GM12878 (cell line): ENCODE measurements around the gene TCTN1. TPM values are rescaled to one million over a fixed set of nuclear protein-coding genes. Genes with fewer than 3 reads are reported as not detected.

Experiments used
- ATAC-seq: fragments of 200-7000 bp; cut with Tn5 transposase; 3 replicates; pipeline ENCODE4 v1.9.1; 2020; ENCODE audit warnings: mild to moderate bottlenecking, moderate library complexity
- BruUV-seq: library from RNA; stranded (reverse); fragments of 400-500 nt; replicated peaks from 2 replicates; lab custom pipeline; 2021; lab: Mats Ljungman, UMichigan
- CTCF ChIA-PET: fragments of 300-600 bp; sonication (Branson Sonifier 250); formaldehyde crosslinking; extraction: SDS; loops from one replicate; lab custom pipeline; 2021; ENCODE audit warnings: inconsistent platforms; lab: Yijun Ruan, JAX
- POLR2A ChIA-PET: fragments of 350-600 bp; formaldehyde crosslinking; extraction: SDS; loops from one replicate; lab custom pipeline; 2021; ENCODE audit warnings: inconsistent platforms; lab: Charles Lee
- RAD21 ChIA-PET: fragments of 300-600 bp; sonication (Branson Sonifier 250); formaldehyde crosslinking; loops from one replicate; lab custom pipeline; 2023; ENCODE audit warnings: antibody characterized with exemption; ENCODE audit not compliant: unreplicated experiment; lab: Charles Lee
- SMC1A ChIA-PET: fragments of 300-600 bp; sonication (Branson Sonifier 250); formaldehyde crosslinking; loops from one replicate; lab custom pipeline; 2023; ENCODE audit not compliant: unreplicated experiment, uncharacterized antibody; lab: Charles Lee
- DNase-seq: peaks from one replicate; pipeline ENCODE4 v3.0.0-alpha.2; 2011; ENCODE audit warnings: low read depth, low spot score
- FAIRE-seq: peaks from 3 replicates; lab custom pipeline; 2011; peaks lifted over from hg19 to GRCh38; lab: Jason Lieb, UNC
- H2AFZ ChIP-seq: 2 replicates; pipeline ENCODE4 v1.6.0; 2011; ENCODE audit warnings: low read depth, low read length, control low read depth; ENCODE audit not compliant: control insufficient read depth
- H3K27ac ChIP-seq: 2 replicates; pipeline ENCODE4 v1.5.1; 2011; ENCODE audit warnings: control low read depth; ENCODE audit not compliant: control insufficient read depth, insufficient read depth
- H3K27me3 ChIP-seq, 2 experiments: replicated peaks in 1 of 2; 2 replicates each; pipeline versions ENCODE4 v1.6.0 to v1.6.1; 2011; ENCODE audit warnings: low read length in 1 of 2; ENCODE audit not compliant: control insufficient read depth in 2 of 2, insufficient read depth in 2 of 2
- H3K36me3 ChIP-seq, 2 experiments: 2 replicates each; pipeline ENCODE4 v1.5.1; 2011; ENCODE audit warnings: low read length in 1 of 2; ENCODE audit not compliant: control insufficient read depth in 2 of 2, insufficient read depth in 2 of 2
- H3K4me1 ChIP-seq: 2 replicates; pipeline ENCODE4 v1.6.1; 2011; ENCODE audit warnings: mild to moderate bottlenecking, low read length, moderate library complexity, mixed read lengths; ENCODE audit not compliant: control insufficient read depth, insufficient read depth
- H3K4me2 ChIP-seq: 2 replicates; pipeline ENCODE4 v1.6.0; 2011; ENCODE audit warnings: control low read depth; ENCODE audit not compliant: control insufficient read depth, insufficient read depth
- H3K4me3 ChIP-seq: fragments of 200-600 bp; sonication (generic); 2 replicates; pipeline ENCODE4 v1.5.1; 2016
- H3K79me2 ChIP-seq: 2 replicates; pipeline ENCODE4 v1.6.0; 2011; ENCODE audit warnings: low read length; ENCODE audit not compliant: control insufficient read depth, insufficient read depth
- H3K9ac ChIP-seq: 2 replicates; pipeline ENCODE4 v1.8.0; 2011; ENCODE audit warnings: low read length, control low read depth, mixed read lengths; ENCODE audit not compliant: control insufficient read depth, insufficient read depth
- H3K9me3 ChIP-seq: replicated peaks from 3 replicates; pipeline ENCODE4 v1.5.1; 2011; ENCODE audit warnings: mild to moderate bottlenecking, low read length; ENCODE audit not compliant: control insufficient read depth, insufficient read depth
- H4K20me1 ChIP-seq: 2 replicates; pipeline ENCODE4 v1.6.0; 2011; ENCODE audit not compliant: control insufficient read depth, insufficient read depth
- EED ChIP-seq: sonication (generic); IDR thresholded peaks from 2 replicates; pipeline ENCODE4 v1.6.1; 2016; ENCODE audit warnings: antibody characterized with exemption, low read depth
- IRF5 ChIP-seq: fragments of 450-650 bp; IDR thresholded peaks from 2 replicates; pipeline ENCODE4 v1.6.1; 2017; ENCODE audit warnings: borderline replicate concordance
- MEF2A ChIP-seq: IDR thresholded peaks from 2 replicates; pipeline ENCODE4 v1.6.1; 2011; ENCODE audit warnings: low read depth, mild to moderate bottlenecking, low read length, moderate library complexity; ENCODE audit not compliant: insufficient read depth
- NR2C1 ChIP-seq: fragments of 450-650 bp; IDR thresholded peaks from 2 replicates; pipeline ENCODE4 v1.6.1; 2017; ENCODE audit warnings: antibody characterized with exemption, mild to moderate bottlenecking, moderate library complexity
- RUNX3 ChIP-seq: IDR thresholded peaks from 2 replicates; pipeline ENCODE4 v1.6.1; 2012; ENCODE audit warnings: low read length, inconsistent platforms
- WGBS: methylation state at CpG from one replicate; pipeline ENCODE4 v1.1.6; 2016; ENCODE audit warnings: low lambda C conversion rate; ENCODE audit not compliant: insufficient replicate concordance, insufficient coverage; ENCODE audit errors: missing lambda C conversion rate; 5-methylcytosine and 5-hydroxymethylcytosine counted together
- in situ Hi-C: fragments of 300-500 bp; cut with MboI; formaldehyde crosslinking; loops from 9 replicates; pipeline ENCODE4 v1.14.3; 2018; ENCODE audit warnings: mixed read lengths
- intact Hi-C: fragments of 100-400 bp; cut with micrococcal nuclease; formaldehyde crosslinking; loops from one replicate; pipeline ENCODE4 v1.14.2; 2022; ENCODE audit not compliant: unreplicated experiment
- polyA plus RNA-seq, 11 experiments: library from polyadenylated mRNA; depleted of rRNA in 4 of 11; unstranded in 6 of 11; stranded (reverse) in 5 of 11; fragments of >200 nt; fragmentation: Nextera tagmentation in 4 of 11; fragmentation: Illumina TruSeq in 1 of 11; extraction: Ambion mirVana in 4 of 11; extraction: Trizol in 1 of 11; gene quantifications; 1 replicate in 1 of 11; 2 replicates in 10 of 11; pipeline versions ENCODE4 v1.2.1 to v1.2.3, GENCODE V29; 2011 to 2016; ENCODE audit warnings: inconsistent platforms in 2 of 11, missing spikeins in 2 of 11, low read depth in 1 of 11
- total RNA-seq, 4 experiments: library from RNA; depleted of rRNA in 3 of 4; stranded (reverse); fragments of >200 nt in 3 of 4; fragmentation: Illumina TruSeq in 1 of 4; extraction: Trizol in 1 of 4; gene quantifications; 2 replicates each; pipeline versions ENCODE4 v1.2.1 to v1.2.3, GENCODE V29; 2013 to 2021

TCTN1 gene
- total and polyA plus RNA-seq, 10 of the 15 experiments (the other 5 are each of a cell fraction or from before 2014, with no cell fraction given), result 8.8 to 23.5 (median 15.3) TPM

- intact Hi-C loops, result no loop called here
- CTCF ChIA-PET, result interaction anchor here (1.0 to 3.5 kb wide), 7 partner anchors 9 to 77 kb away, joined by 3 to 12 read pairs (median 5); partner anchors contain the start of gene TCTN1
- Histone ChIP-seq H3K4me1 (peaks cover 11% of the 10 kb centered on the region), H3K36me3 (no peaks in the 10 kb centered on the region), H2AFZ (peak overlapping the region; percentile 31), H3K9me3 (no peaks in the 10 kb centered on the region), H3K79me2 (no peaks in the 10 kb centered on the region), H3K27ac (peak overlapping the region; percentile 16), H4K20me1 (no peaks in the 10 kb centered on the region), H3K4me2 (peak overlapping the region; percentile 58), H3K9ac (no peak overlapping the region), H3K27me3 (no peaks in the 10 kb centered on the region), H3K4me3 (peak overlapping the region; percentile 23; the same call in 1 of the 2 replicates)
- peak; percentile 23 for FAIRE-seq
- BruUV-seq, result no TSS peak
- in situ Hi-C loops, result no loop called here
- RAD21 ChIA-PET, result interaction anchor here (0.7 to 2.4 kb wide), 9 partner anchors 9 to 225 kb away, joined by 3 to 11 read pairs (median 4); partner anchors contain the start of gene ARPC3
- peak; percentile 40; the same call in 1 of the 2 replicates for TF ChIP-seq MEF2A
- TF ChIP-seq RUNX3, result peak; percentile 23; the same call in 1 of the 2 replicates
- TF ChIP-seq NR2C1, result no peak
- peak; percentile 77 for ATAC-seq
- SMC1A ChIA-PET, result interaction anchor here (0.6 to 11.6 kb wide), 17 partner anchors 6 to 194 kb away, joined by 3 to 103 read pairs (median 3); partner anchors contain the start of genes HVCN1 and TCTN1
- POLR2A ChIA-PET, result interaction anchor here (0.7 to 2.0 kb wide), 10 partner anchors 9 to 103 kb away, joined by 3 to 13 read pairs (median 4); no protein-coding TSS in a partner anchor
- 2% methylated on average over 8 of the region's 8 CpGs for WGBS
- no peak for DNase-seq
Observed at GRCh38 chr12:110627500-110628195, 13.7 kb downstream of the TCTN1 start.

GRCh38 chr12:110635055-110635454 is 21.1 kb downstream of the TCTN1 start:
- ATAC-seq, result 0 out of 3 replicates have a peak, but pooled peaks have one; percentile 7
- peak; percentile 64; the same call in 1 of the 2 replicates for TF ChIP-seq EED
- TF ChIP-seq RUNX3, result peak; percentile 46
- TF ChIP-seq IRF5, result no peak
- no peaks in the 10 kb centered on the region for H3K9me3 ChIP-seq

More at GRCh38 chr12:110635055-110635454, 21.1 kb downstream of the TCTN1 start:
- Histone ChIP-seq H3K36me3 (no peaks in the 10 kb centered on the region), H3K9ac (no peak overlapping the region), H2AFZ (no peak overlapping the region), H3K27me3 (no peaks in the 10 kb centered on the region), H3K4me3 (no peak overlapping the region), H4K20me1 (no peaks in the 10 kb centered on the region), H3K79me2 (no peaks in the 10 kb centered on the region), H3K4me1 (peaks cover 73% of the 10 kb centered on the region), H3K4me2 (peak overlapping the region; percentile 11; the same call in 1 of the 2 replicates), H3K27ac (peak overlapping the region; percentile 49)
- DNase-seq (no peak), FAIRE-seq (no peak)
- ChIA-PET RAD21 (interaction anchor here (1.4 to 4.3 kb wide), 6 partner anchors 8 to 51 kb away, joined by 3 to 23 read pairs (median 8); partner anchors contain the start of gene TCTN1), POLR2A (interaction anchor here (0.7 to 6.0 kb wide), 7 partner anchors 8 to 53 kb away, joined by 3 to 46 read pairs (median 6); partner anchors contain the start of gene TCTN1), SMC1A (interaction anchor here (0.8 to 11.3 kb wide), 15 partner anchors 12 to 133 kb away, joined by 3 to 103 read pairs (median 4); partner anchors contain the start of gene TCTN1), CTCF (interaction anchor here (0.6 to 6.0 kb wide), 7 partner anchors 14 to 167 kb away, joined by 3 to 46 read pairs (median 3); partner anchors contain the start of genes GPN3 and TCTN1)
- intact Hi-C loops (no loop called here), in situ Hi-C loops (no loop called here)
- no TSS peak for BruUV-seq
